Measurements from ENCODE around the gene NIBAN1.
"Not testable (repeated sequence)": the region's sequence is repeated elsewhere in the genome, so short reads cannot be mapped to it uniquely, and the experiment has no call there.

Gene NIBAN1

GRCh38 chr1:184972315-184973055 lies 1.8 kb downstream of the NIBAN1 start:
- DNase-seq (ENCODE audit: low read depth) = no peak

GRCh38 chr1:184971522-184972265 lies 2.6 kb downstream of the NIBAN1 start:
- no peak for DNase-seq (ENCODE audit: low read depth)

DNA sequence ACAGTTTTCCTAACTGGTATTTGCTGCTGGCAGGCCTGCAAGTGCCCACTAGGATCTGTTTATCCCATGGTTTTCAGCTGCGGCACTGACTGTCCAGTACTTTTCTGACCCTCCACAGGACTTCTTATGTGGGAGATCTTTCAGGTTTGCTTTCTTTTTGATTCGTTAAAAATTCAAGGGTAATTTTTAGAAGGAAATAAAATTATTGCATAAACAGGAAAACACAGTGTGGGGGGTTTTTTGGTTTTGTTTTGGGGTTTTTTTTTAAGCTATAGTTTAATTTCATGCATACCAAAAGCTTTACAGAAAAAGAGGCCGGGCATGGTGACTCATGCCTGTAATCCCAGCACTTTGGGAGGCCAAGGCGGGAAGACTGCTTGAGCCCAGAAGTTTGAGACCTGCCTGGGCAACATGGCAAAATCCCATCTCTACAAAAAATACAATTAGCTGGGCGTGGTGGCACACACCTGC lies 3.6 kb downstream of the NIBAN1 start:
- no peak for DNase-seq (ENCODE audit: low read depth)

DNA sequence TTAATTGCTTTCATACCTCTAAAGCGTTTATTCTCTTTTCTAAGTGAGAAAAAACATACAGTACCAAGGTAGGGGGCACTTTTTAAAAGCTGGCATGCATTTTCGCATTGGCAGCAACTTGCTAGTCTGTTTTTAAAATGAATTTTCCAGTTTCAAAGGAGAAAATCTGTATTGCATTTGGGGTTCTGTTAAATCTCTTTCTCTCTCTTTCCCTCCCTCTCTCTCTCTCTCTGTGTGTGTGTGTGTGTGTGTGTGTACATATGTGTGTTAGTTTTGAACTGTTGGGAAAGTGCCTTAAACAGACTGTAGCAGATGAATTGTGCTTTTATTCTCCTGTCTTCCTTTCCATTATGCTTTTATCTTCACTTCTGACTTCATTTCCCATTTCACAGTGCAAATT lies 7.3 kb downstream of the NIBAN1 start:
- DNase-seq (ENCODE audit: low read depth) = no peak

DNA sequence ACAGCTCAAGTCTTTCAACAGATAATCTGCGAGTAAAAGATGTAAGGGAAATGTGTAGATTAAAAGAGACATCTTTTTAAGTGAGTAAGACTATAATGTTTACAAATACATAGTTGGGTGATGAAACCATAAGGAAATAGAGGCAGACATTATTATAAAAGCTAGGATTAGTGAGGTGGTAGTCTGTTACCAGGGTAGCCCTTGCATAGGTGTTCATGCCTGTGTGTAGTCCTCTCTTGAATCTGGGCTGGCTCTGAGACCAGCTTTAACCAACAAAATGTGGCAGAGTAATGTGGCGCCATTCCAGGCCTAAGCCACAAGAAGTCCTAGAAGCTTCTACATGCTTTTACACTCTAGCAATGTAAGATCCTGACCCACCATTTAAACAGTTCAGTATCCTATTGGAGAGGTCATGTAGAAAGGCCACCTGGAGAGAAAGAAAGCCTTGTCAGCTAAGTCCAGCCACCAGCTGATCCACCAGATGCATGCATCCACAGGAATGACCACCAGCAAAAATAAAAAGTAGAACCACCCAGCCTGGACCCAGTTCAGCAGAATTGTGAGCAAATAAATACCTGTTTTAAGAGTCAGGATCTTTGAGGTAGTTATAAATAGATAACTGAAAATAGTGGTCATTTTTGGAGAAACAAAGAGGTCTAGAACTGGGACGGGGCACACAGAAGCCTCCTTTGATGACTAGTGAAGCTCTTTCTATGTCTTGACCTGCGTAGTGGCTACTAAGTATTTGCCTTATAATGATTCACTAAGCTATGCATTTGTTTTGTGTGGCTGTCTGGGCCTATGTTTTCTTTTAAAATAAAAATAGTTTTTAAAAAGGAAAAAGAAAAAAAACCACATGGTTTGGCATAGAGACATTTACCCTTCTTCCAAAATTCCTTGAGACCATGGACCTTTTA lies 8.1 kb downstream of the NIBAN1 start:
- no peak for DNase-seq (ENCODE audit: low read depth)

GRCh38 chr1:184965439-184965838 lies 8.9 kb downstream of the NIBAN1 start:
- DNase-seq (ENCODE audit: low read depth) = no peak

DNA sequence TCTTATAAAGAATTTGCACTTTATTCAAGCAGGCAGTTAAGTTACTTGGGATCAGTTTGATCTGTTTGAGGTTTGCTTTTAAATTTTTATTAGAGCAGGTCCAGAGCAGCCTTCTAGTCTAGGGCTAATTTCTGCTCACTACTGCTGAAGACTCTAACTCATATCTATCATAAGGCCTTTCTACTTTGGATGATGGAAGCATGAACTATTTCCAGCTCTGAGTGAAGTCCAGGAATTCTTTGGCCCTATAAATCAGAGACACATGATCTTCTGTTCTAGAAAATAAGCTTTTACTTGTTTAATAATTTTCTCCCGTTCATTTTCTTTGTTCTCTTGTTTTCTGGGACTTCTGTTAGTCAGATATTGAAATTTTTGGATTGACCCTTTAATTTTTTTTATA lies 14.7 kb downstream of the NIBAN1 start:
- DNase-seq (ENCODE audit: low read depth) = no peak

GRCh38 chr1:184958554-184959353 lies 15.6 kb downstream of the NIBAN1 start:
- DNase-seq (ENCODE audit: low read depth) = no peak

DNA sequence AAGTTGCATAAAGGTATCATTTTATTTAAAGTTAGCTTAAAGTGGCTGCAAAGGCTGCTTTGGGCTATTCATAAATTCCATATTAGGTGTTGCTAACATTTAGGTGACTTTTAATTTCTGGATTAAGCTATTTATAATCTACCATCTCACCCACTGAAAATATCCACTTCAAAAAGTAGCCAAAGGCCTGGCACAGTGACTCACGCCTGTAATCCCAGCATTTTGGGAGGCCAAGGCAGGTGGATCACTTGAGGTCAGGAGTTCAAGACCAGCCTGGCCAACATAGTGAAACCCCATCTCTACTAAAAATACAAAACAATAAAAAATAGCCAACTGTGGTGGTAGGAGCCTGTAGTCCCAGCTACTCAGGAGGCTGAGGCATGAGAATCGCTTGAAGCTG lies 16.4 kb downstream of the NIBAN1 start:
- DNase-seq (ENCODE audit: low read depth) = not testable (repeated sequence)

DNA sequence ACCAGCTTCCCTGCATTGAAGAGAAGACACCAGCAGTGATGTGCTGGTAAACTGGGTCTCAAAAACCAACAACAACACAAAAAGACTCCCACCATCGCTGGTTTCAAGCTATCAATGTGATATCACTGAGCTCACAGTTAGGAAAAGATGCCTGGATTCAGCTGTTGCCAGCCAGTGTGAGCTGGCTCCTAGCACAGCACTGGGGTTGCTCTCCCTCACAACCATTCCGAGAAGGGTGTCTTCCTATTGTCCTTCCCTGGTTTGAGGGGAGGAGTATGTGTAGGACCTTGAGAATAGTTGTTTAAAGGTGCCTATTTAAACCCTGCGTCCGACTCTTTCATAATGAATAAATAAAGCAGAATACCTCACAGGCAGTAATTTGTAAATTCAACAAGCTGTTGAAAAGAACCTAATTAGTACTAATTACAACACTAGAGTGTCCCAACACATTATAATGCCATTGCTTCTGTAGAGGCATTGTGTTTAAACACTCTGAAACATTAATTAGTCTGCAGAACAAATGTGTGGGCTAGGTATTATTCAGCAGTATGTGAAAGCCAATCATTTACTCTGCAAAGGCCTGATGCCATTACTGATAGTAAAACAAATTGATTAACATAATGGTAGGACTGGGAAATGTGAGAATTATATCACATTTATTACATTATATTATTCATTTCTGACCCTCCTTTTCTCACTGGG lies 17.2 kb downstream of the NIBAN1 start:
- no peak for DNase-seq (ENCODE audit: low read depth)

- DNase-seq (ENCODE audit: low read depth) = no peak
Measured at GRCh38 chr1:184954232-184954995, 19.9 kb downstream of the NIBAN1 start.

GRCh38 chr1:184953600-184954219 lies 20.6 kb downstream of the NIBAN1 start:
- DNase-seq (ENCODE audit: low read depth) = no peak

DNA sequence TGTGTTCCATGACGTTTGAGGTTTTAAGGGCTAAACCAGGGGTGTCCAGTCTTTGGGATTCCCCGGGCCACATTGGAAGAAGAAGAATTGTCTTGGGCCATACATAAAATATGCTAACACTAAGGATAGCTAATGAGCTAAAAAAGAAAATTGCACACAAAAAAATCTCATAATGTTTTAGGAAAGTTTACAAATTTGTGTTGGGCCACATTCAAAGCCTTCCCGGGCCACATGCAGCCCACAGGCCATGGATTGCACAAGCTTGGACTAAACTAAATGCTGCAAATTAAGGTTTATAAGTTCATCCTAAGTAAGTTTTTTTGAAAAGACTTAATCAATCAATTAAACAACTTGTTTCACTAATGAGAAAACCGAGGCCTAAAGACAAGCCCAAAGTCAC lies 21.9 kb downstream of the NIBAN1 start:
- no peak for DNase-seq (ENCODE audit: low read depth)

DNA sequence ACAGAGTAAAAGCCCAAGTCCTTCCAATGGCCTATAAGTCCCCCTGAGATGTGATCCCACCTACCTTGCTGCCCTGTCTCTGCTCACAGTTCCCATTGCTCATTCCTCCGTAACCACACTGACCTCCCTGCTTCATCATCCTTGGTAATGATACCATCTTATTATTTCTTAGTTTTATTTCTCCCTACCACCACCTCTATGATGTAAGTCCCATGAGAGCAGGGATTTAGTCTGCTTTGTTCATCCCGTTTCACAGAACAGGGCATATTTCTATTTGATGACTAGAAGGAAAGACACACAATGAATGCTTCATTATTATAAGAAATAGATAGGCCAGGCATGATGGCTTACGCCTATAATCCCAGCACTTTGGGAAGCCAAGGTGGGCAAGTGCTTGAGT lies 22.5 kb downstream of the NIBAN1 start:
- DNase-seq (ENCODE audit: low read depth) = no peak

DNA sequence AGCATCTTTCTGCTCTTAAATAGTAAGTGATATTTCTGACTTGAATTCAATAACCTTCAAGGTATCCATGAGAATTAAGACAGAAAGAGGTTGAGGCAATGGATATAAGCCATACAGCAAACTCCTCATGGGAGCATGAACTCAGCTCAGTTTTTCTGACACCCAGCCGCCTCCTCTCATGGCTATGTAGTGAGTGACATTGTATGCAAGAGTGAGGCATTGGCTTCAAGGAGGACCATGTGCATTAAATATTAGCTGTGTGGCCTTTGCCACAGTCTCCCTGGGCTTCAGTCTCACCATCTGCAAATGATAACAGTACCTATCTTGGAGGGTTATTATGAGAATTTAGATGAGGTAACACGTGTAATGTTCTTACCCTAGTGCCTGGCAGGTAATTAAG lies 23.4 kb downstream of the NIBAN1 start:
- no peak for DNase-seq (ENCODE audit: low read depth)

DNA sequence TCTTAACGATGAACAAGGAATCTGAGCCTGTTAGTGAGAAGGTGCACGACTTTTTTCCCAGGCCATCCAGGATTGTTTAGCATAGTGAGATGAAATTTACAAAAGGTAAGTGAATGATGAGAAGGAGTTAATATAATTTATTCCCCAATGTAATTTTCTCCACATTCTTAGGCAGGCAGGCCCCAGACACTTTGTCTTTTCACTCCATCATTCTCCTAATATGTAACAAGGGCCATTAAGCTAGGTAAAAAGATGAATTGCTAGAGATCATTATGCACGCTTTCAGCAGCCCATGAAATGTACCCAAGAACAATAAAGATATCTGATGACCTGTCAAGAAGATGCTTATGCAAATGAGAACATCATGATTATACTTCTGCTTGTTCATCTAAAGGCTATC lies 24.1 kb downstream of the NIBAN1 start:
- DNase-seq (ENCODE audit: low read depth) = no peak

DNA sequence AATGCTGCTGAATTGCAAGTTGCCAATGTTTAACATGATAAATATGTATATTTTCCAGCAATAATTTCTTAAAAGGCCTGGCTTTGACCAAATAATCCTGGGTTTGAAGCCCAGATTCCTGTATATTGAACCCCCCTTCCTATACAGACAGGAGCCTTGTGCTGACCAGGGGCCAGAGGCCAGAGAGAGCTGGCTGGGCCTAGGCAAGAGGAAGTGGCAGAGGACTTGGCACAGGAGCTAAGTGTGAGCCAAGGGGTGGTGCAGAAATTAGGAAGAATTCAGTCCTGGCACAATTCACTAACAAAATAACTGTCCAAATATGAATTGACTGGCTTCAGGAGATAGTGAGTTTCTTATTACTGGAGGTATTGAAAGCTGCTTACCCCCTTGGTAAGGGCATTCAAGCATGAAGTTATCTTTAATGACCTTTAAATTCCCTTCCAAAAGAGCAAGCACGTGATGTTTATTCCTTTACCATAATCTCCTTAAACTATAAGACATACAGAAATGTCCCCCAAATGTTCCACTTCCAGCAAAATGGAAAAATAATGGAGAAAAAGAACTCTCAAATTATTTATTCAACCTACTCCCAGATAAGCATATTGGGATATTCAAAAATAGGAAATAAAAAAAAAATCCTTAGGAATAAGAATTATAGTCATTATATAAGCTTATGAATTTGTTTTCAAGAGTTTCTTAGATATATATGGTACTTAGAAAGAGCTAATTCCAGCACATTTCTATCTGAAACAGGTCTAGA lies 26.6 kb downstream of the NIBAN1 start:
- DNase-seq (ENCODE audit: low read depth) = no peak

- DNase-seq (ENCODE audit: low read depth) = no peak
Measured at GRCh38 chr1:184945678-184946412, 28.5 kb downstream of the NIBAN1 start.

Data from stimulated activated CD8-positive, alpha-beta memory T cell treated with anti-CD3 and anti-CD28 coated beads, Interleukin-15, amount 100 ng/mL, for 1 hour (primary cell).